PC-9 (cell line): Measurements from ENCODE around the gene DPH2.

ENCODE experiments used
- CTCF ChIP-seq: fragments of 200-600 bp; sonication (generic); conservative IDR thresholded peaks from 2 replicates; pipeline ENCODE4 v1.6.1; 2017; ENCODE audit warnings: mixed run types, antibody characterized with exemption, mild to moderate bottlenecking, moderate library complexity
- EZH2 ChIP-seq: fragments of 200-600 bp; sonication (generic); IDR thresholded peaks from 2 replicates; pipeline ENCODE4 v1.8.0; 2017; ENCODE audit warnings: antibody characterized with exemption, low read depth

DNA sequence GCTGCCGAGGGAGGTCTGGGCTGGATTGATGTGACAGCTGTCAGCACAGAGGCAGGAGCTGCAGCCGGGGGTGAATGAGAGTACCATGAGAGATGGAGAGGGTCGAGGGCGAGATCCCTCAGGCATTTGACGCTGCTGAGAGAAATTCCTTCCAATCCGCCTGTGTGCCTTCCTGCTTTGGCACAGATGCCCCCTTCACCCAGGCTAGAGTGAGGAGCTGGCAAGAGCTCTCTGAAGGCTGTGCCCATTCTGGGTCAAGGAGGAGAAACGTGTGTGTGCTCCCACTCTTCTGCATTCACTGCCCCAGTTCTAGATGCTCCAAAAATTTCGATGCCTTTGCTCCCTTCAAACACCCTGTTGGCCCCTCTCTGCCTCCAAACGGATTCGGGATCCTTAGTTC is 31.4 kb upstream of the DPH2 start:
- TF ChIP-seq CTCF (no peak), EZH2 (no peak)
